ENCODE results near the gene ID3. TPM values are rescaled to one million over a fixed set of nuclear protein-coding genes. Genes with fewer than 3 reads are reported as not detected.

The ID3 gene
- total and polyA plus RNA-seq, 9 of the 15 experiments (the other 6 are each of a cell fraction or from before 2014, with no cell fraction given) = 6.8 to 59.8 (median 23.5) TPM

DNA sequence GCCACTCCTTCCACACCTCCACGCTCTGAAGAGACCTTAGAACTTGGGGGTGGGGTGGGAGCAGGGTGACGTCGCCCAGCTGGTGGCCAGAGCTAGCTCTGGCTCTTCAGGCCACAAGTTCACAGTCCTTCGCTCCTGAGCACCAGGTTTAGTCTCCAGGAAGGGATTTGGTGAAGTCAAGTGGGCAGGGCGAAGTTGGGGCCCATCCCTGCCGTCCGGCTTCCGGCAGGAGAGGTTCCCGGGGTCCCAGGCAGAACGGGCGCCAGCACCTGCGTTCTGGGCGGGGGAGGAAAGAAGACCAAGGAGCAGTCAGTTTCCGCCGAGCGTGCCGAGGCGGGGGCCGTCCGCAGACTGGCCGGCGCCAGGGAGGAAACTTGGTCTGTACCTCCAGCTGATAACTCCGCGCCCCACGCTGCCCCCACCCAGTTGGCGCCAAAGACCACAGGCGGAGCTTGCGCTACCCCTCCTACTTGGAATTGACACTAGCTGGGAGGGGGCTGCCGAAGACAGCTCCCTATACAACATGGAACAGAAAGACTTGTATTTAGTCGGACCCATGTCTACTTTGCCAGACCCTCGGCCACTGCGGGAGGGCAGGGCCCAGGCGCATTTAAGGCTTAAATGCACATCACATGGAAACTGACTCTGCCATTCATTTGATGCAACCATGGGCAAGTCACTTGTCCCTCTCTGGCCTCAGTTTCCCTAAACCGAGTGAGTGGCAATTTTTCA, 995 bp downstream of the ID3 start (continued):
- TF ChIP-seq BRF2 (IDR thresholded peaks at IDR 0.05; ENCODE audit: borderline replicate concordance, insufficient read depth, insufficient read length) (no peak), PTRF (tag; IDR thresholded peaks at IDR 0.05) (no peak), SAFB (IDR thresholded peaks at IDR 0.05; ENCODE audit: borderline replicate concordance, low read depth, low read length) (no peak), PHF21A (IDR thresholded peaks at IDR 0.05; ENCODE audit: borderline replicate concordance, low read depth) (peak; percentile 26; the same call in 1 of the 2 replicates), TAL1 (IDR thresholded peaks at IDR 0.05) (no peak), HNRNPH1 (optimal IDR thresholded peaks at IDR 0.05; ENCODE audit: low read depth, low read length) (no peak), CHD7 (IDR thresholded peaks at IDR 0.05; ENCODE audit: low read depth, low read length) (no peak), BCL6 (CRISPR knock-in tag; IDR thresholded peaks at IDR 0.05) (no peak), RBM34 (IDR thresholded peaks at IDR 0.05; ENCODE audit: borderline replicate concordance, insufficient read depth, low read length) (no peak), USF2 (CRISPR knock-in tag; IDR thresholded peaks at IDR 0.05) (no peak), LCOR (CRISPR knock-in tag; IDR thresholded peaks at IDR 0.05) (0 out of 2 replicates have a peak, but pooled peaks have one; percentile 15), SREBF2 (CRISPR knock-in tag; IDR thresholded peaks at IDR 0.05) (no peak)
- TF ChIP-seq, protein P1, sequence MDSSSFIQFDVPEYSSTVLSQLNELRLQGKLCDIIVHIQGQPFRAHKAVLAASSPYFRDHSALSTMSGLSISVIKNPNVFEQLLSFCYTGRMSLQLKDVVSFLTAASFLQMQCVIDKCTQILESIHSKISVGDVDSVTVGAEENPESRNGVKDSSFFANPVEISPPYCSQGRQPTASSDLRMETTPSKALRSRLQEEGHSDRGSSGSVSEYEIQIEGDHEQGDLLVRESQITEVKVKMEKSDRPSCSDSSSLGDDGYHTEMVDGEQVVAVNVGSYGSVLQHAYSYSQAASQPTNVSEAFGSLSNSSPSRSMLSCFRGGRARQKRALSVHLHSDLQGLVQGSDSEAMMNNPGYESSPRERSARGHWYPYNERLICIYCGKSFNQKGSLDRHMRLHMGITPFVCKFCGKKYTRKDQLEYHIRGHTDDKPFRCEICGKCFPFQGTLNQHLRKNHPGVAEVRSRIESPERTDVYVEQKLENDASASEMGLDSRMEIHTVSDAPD (CRISPR knock-in tag; IDR thresholded peaks at IDR 0.05) = no peak
